Brain pericyte (primary cell): ENCODE measurements around the gene CREG2.
"Not testable (repeated sequence)": the region's sequence is repeated elsewhere in the genome, so short reads cannot be mapped to it uniquely, and the experiment has no call there.

Source experiments
- DNase-seq: peaks from one replicate; pipeline ENCODE4 v3.0.0-alpha.2; 2012; ENCODE audit warnings: low read depth, low spot score

Gene CREG2

DNA sequence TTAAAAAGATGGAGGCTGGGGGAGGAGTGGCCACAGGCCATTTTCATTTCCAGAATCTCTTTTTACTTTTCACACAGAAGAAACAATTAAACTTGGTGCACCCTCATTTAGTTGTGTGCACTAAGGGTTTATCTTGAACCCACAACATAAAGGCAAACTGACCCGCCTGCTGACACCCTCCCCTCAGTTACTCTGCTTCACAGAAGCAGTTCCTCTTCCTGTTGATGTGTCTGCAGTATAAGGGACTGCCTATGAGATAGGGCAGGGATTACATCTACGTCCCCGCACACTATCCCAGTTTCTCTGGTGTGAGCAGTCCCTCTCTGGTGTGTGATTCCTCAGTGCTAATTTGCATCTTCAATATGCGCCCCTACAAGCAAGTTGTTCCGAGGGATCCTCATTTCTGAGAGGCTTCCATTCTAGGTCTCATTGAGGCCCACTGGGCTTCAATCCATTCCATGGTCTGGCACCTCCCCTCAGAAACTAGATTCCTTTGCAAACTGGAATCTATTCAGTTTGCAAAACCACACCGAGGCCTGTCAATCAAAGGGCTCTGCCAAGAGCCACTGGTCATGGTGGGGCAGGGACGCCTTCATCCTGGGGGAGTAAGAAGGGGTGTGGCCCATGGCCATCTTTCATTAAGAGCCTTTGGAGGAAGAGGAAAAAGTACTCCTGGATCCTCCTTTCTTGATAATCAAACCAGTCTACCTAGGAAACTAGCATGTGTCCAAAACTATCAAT, 12.3 kb downstream of the CREG2 start:
- no peak for DNase-seq

DNA sequence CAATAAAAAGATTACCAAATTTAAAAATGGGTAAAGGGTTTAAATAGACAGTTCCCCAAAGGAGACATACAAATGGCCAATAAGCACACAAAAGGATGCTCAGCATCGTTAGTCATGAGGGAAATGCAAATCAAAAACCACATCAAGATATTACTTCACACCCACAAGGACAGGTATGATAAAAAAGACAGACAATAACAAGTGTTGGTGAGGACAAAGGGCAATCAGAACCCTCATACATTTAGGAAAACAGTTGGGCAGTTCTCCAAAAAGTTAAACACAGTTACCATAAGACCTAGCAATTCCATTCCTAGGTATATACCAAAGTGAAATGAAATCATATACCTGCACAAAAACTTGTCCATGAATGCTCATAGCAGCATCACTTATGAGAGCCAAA, 14.5 kb downstream of the CREG2 start:
- no peak for DNase-seq

DNA sequence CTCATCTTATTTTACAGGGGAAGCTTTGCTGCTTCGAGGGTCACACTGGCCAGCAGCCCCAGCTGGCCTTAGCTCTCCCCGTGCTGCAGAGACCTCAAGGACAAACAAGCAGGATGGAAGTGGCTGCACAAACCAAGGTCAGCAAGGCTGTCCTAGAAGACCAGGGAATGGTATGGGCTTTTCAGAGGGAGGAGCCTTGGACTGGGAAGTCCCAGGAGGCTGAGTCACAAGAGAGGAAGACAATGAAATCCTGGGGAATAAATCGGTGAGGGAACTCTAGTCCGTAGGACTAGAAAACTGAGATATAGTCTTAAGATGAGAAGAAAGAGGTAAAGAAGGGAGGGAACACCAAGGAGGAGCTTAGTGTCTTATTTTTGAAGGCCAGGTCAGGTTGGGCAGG, 15.7 kb downstream of the CREG2 start:
- DNase-seq = no peak

DNA sequence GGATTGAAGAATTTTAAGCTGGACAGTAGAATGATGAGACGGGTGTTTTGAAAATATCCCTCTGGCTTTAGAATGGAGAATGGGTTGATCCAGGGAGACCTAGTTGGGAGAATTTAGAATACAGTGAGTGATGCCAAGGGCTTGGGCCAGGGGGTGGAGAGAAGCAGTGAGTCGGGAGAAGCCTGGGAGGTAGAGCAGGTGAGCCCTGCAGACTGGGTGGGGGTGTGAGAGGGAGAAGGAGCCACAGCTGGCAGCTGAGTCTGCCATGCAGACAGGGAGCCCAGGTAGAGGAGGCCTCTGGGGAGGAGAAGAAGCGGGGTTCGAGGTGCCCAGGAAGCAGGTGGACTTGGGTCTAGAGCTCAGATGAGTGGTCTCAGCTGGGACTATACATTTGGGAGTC, 18.2 kb downstream of the CREG2 start:
- no peak for DNase-seq

DNA sequence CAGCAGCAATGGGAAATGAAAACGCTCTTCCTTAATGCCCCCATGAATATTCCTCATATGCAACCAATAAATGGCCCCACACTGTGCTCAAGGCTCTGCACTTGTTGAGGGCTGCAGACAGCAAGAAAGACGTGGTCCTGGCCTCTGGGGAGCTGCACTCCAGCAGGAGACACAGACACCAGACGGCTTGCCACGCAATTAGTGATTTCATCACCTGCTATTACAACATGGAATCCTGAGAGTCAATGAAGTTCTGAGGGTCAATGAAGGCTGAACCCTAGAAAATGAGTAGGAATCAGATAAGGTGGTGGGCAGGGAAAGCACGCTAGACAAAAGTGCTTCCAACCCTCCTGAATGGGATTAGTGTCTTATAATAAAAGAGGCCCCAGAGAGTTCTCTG, 18.9 kb downstream of the CREG2 start:
- DNase-seq = no peak

DNA sequence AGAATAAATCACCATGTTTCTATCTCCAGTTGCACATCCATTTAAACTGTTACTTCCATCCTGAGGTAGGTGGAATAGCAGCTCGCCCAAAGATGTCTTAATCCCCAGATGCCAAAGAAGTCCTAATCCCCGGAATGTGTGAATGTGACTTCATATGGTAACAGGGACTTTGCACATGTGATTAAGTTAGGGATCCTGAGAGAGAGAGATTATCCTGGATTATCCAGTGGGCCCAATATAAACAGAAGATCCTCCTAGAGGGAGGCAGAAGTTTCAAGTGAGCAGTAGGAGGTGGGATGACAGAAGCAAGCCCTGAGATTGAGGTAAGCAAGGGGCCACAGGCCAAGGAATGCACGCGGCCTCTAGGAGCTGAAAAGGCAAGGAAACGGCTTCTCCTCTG, 19.8 kb downstream of the CREG2 start:
- no peak for DNase-seq

DNA sequence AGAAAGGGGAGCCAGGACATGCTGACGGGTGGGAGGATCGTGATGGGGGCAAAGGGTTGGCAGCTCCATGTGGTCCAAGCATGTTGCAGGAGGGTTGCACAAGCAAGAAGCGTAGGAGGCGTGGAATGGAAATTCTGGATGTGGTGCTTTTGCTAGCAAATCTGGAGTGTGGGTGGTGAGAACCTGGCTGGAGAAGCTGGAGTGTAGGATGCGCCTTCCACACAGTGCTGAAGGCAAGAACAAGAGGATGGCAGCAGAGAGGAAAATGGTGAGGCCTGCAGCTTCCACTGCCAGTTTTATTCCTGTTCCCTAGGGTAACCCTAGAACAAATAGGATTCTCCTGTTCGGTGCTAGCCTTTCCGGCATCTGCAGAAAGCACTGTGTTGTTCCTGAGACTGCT, 22.4 kb downstream of the CREG2 start:
- no peak for DNase-seq

DNA sequence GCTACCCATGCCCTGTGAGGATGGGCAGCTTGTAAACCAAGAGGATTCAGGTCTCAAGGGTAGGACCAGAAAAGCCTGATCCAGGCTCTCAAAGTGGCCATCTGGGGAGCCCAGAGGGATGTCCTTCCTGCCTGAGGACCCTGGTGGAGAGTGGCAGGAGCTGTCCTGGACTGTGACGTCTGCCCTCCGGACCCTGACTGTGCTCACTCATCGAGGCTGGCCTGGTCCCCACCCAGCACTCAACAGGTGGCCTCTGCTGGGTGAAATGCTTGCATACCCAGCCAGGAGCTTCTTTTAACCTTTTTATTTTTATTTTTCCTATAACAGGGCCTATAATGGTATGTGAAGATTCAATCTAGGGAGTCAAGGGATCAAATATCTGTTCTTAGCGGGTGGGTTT, 24.5 kb downstream of the CREG2 start:
- no peak for DNase-seq

DNA sequence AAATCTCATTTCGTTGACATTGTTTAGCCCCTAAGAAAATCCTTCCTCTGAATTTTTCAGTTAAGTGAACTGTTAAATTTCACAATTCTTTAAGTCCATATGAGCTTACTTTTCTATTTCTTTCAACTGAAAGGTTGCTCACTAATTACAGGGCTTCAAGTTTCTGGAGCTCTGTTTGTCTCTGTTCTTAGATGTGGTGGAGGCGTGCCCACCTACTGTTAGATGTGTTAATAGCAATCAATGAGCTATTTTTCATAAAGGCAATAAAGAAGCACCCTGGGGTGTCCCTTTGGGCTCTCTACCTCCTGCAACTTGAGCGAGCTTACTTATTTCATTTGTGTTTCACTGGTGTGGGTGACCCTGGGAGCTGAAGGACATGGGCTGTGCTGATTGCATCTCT, 25.0 kb downstream of the CREG2 start:
- DNase-seq = no peak

DNA sequence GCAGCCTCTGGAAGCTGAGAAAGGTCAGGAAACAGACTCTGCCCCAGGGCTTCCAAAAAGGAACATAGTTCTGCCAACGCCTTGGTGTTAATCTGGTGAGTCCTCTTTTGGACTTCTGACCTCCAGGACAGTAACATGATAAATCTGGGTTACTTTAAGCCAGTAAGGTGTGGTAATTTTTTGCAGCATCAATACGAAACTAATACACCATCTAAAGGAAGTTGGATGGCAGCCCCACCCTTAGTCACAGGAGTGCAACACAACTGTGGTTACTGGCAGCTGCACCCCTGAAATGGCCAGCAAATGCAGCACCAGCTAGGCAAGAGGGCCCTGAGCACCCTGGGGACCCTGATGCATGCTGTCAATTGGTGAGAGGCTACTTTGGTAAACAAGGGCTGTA, 25.8 kb downstream of the CREG2 start:
- DNase-seq = no peak

DNA sequence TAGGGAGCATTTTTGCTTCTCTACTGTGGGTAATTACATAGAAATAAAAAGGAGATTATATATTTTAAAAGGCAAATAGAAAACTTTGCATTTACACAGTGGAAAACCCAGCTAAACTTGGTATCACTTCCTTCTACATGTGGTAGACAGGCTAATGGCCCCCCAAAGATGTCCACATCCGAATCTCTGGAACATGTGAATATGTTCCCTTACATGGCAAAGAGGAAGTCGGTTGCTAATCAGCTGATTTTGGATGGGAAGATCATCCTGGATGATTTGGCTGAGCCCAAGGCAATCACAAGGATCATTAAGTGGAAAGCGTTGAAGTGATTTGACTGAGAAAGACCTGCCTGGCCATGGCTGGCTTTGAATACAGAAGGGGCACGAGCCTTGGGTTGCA, 26.2 kb downstream of the CREG2 start:
- DNase-seq = no peak

DNA sequence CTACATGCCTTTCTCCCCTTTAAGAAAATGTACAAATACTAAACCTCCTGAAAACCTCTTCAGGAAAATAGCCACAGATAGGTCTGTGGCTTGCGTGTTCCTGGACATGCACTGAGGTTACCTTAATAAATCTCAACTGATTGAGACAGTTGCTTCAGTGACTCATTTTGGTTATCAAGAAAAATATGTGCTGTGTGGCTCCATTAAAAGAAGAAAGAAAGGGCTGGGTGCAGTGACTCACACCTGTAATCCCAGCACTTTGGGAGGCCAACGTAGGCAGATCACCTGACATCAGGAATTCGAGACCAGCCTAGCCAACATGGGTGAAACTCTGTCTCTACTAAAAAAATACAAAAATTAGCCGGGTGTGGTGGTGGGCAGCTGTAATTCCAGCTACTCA, 27.1 kb downstream of the CREG2 start:
- DNase-seq = no peak

DNA sequence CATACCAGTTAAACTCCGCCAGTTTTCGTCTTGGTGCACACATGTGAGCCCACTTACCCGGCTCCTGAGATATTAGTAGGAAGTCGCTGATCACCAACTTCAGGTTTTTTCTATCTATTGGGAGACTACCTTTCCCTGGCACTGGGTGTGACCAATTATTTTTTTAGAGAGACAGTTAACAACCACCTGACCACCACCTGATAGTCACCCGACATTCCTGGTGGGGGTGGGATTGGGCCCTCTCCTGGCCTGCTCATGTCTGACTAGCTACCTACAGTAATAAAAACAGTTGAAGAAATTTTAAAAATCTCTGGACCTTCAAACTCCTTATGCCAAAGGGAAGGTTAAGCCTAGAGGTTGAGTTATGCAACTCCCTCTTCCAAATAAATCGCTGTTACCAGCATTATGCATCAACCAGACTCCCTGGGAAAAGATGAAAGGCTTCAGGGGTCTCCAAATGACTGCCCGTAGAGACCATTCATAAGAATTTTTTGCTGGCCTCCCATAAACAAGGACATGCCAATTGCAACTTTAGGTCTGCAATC, 27.8 kb downstream of the CREG2 start:
- DNase-seq = no peak

DNA sequence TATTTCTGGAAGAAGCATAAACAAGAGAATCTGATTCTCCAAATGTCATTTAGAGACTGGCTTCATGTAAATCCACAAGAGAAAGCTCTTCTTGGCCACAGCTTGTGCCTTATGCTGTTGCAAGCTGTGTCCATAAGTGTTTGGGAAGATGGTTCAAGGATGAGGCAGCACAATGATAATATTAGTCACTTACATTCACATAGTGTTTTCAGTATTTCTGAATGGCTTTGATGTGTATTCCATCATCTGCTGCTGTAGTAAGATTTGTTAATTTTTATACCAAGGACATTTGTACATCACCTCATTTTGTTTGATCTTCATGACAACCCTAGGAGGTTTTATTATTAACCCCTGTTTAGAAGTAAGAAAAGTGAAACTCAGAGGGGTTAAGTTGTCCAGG, 29.9 kb downstream of the CREG2 start:
- no peak for DNase-seq

DNA sequence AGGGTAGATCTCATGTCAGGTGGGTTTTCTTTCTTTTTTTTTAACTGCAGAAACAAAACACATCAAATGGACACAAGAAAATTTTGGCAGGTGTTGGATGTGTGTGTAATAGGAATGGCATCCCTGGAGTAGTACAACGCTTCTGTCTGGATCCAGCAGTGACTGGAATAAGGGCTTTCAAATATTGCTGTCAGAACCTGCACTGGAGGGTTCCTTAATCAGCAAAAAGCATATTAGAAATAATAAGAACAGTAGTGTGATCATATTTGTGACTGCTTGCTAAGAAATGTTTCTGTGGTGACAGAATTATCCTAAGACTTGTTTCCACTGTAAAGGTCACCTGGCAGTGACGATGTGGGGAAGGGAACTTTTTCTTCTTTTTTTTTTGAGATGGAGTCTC, 30.8 kb downstream of the CREG2 start:
- no peak for DNase-seq

DNA sequence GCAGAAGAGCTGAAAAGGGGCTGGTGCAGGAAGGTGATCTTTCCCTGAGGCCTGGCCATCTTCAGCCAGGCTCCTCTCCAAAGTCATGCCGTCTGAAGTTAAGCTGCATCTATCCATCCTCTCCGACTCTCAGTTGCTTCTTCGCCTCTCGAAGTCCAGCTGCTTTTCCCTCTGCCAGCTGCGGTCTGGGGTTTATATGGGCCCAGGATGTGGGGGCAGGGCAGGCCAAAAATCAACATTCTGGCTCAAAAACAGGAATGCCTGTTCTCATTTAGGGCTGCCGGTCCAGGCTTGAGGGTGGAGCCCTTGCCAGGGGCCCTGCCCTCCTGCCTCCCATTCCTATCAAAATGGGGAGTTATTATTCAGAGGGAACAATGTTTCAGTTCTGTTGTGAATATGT, 31.2 kb downstream of the CREG2 start:
- DNase-seq = no peak

DNA sequence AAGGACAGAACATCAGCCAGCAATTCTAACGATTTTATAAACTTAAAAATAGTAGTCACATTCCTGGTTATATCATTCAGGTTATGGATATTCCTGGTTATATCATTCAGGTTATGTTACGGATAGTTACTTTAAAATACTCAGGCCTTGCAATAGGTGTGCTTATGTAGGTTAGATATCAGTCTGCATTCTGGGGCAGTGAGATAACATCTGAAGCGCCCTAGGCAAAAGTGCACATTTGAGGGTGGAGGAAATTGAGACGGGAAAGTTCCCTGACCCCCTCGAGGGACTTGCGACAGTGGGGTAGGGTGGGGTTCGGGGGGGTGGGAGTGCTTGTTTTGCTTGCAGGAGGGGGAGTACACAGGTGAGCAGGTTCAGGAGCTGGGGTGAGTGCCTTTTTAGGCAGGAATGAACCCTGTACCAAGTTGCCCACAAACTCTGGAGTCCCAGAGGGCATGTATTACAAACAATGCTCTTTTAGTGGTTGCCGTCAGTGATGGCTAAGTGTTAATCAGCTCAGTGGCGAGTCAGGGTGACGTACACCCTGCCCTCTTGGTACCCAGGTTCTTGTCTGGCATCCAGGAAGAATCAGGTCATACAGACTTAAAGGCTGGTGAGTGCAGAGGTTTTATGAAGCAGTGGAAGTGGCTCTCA, 31.8 kb downstream of the CREG2 start:
- no peak for DNase-seq

DNA sequence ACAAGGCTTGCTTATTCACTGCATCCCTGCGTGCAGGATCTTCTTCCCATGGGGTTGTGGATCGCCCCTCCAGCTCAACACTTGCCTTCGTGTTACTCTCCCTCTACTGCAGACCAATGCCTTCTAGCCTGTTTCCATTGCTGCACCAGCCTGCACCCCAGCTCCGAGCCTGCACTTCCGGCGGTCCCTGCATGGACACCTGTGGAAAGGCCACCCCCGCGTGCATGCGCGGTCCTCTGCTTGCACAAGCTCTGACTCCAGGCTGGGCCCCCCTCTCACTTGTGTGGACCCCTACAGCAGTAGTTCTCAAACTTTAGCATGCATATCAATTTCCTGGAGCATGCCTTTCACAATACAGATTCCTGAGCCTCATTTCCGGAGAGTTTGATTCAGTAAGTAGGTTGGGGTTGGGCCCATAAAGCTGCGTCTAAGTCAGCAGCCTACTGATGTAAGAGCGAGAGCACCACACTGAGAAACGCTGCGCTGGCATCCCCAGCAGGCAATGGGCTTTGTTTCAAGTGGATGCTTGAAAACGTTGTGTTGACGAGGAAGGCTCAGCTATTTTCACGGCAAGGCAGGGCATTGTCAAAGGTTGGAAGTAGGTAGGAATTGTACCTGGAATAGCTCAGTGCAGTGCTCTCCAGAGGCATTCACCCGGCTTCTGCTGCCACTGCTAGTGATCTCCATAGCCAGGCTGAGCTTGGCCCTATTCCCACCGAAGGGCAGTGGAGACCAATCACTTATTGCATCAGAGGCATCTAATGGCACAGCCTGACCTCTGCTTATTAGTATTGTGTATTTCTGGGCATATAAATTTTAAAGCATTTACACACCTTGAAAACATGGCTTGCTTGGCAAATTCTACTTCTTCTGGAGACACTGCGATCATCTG, 32.6 kb downstream of the CREG2 start:
- no peak for DNase-seq

DNA sequence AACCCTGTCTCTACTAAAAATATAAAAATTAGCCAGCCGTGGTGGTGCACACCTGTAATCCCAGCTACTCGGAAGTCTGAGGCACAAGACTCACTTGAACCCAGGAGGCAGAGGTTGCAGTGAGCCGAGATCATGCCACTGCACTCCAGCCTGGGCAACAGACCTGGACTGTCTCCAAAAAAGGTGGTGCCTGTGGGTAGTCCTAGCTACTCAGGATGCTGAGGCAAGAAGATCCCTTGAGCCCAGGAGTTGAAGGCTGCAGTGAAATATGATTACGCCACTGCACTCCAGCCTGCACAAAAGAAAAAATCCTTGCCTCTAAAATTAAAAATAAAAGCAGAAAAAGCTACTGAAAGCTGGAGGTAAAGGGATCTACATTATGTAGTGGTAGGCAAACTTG, 34.7 kb downstream of the CREG2 start:
- DNase-seq = not testable (repeated sequence)

DNA sequence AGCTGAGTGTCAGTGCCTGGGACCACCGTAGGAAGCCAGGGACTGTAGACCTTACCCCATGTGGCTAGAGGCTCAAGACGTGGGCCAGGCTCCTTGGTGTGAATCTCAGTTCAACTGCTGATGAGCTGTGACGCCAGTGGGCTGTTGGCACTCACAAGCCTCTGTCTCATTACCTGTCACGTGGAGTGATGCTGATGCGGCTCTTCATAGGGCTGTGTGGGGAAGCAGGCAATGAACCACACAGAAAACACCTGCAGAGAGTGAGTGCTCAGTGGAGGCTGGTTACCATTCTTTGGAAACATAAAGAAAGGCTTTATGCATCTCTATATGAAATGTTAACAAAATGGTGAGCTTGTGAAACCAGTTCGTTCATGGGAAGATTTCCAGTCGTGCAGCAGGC, 36.1 kb downstream of the CREG2 start:
- DNase-seq = no peak

DNA sequence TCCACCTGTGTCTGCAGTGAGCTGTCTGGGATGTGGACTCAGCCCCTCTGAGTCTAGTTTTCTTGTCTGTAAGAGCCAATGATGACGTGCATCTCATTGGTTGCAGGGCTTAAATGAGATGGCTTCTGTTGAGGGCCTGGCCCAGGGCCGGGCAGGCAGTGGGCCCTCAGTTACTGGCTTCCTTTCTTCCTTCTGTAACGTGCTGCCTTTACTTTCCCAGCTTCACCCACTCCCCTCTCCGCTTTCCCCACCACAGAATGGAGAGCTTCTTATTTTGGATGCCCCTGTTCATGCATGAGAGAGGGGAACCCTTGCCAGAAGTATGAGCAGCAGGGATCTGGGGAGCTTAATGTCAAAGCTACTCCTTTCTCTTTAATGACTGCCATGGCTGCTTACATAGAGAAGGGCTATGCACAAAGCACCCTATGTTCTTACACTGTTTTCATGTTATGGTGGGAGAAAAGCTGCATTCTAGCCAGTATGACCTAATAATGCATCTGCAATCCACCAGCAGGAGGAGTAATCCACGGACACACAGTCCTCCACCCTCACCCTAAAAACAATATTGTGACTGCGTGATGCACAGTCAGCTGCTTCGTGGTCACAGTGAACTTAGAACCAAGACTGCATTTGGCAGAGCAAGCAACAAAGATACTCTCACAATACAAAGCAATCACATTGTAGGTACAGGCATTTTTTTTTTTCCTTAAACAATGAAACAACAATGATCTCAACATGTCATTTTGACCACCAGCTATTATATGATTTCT, 37.2 kb downstream of the CREG2 start:
- DNase-seq = peak; percentile 22

DNA sequence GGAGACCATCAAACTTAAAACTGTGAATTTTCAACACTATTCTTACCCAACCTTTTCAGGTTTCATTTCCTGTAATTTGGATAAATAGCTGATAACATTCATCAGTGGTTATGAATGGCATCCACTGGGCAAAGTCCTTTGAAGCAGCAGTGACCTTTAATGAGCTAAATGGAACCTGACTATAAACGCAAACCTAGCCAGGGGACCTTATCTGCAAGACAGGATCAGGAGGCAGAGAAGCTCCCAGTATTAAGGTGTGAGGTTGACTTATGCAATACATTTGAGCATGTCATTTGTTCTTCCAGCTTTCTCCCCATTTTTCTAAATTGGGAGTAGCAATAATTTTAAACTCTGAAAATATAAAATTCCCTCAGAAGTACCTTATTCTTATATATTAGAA, 38.4 kb downstream of the CREG2 start:
- no peak for DNase-seq
